ENCODE data around the gene DEGS1.

GRCh38 chr1:224198572-224198971, 15.5 kb downstream of the DEGS1 start:
- TF ChIP-seq CTCF (IDR thresholded peaks at IDR 0.05; ENCODE audit: low read depth, low read length, poor library complexity, severe bottlenecking) (no peak), EZH2phosphoT487 (IDR thresholded peaks at IDR 0.05; ENCODE audit: borderline replicate concordance, low read length) (no peak)
